ENCODE measurements around the gene AQR. TPM values are rescaled to one million over a fixed set of nuclear protein-coding genes. Genes with fewer than 3 reads are reported as not detected.

AQR gene
- total RNA-seq, 1 donor from 2014 or later, result 28.5 TPM

GRCh38 chr15:34850121-34850520 lies 119.4 kb downstream of the AQR start:
- Mint-ChIP-seq H3K27me3 (ENCODE audit: unreplicated experiment) (no peaks in the 10 kb centered on the region), H3K36me3 (ENCODE audit: unreplicated experiment) (peaks cover 12% of the 10 kb centered on the region), H3K4me1 (ENCODE audit: unreplicated experiment) (peaks cover 10% of the 10 kb centered on the region), H3K27ac (ENCODE audit: unreplicated experiment) (no peak overlapping the region), H3K9me3 (ENCODE audit: unreplicated experiment) (peaks cover 11% of the 10 kb centered on the region), H3K4me3 (ENCODE audit: unreplicated experiment) (no peak overlapping the region)
- no peak for TF ChIP-seq CTCF (IDR thresholded peaks at IDR 0.05)
- no peak for DNase-seq (ENCODE audit: extremely low spot score, unreplicated experiment)

- Mint-ChIP-seq H3K27ac (ENCODE audit: unreplicated experiment) (no peak overlapping the region), H3K4me1 (ENCODE audit: unreplicated experiment) (peaks cover 8% of the 10 kb centered on the region), H3K27me3 (ENCODE audit: unreplicated experiment) (no peaks in the 10 kb centered on the region), H3K4me3 (ENCODE audit: unreplicated experiment) (no peak overlapping the region), H3K36me3 (ENCODE audit: unreplicated experiment) (peaks cover 8% of the 10 kb centered on the region), H3K9me3 (ENCODE audit: unreplicated experiment) (peaks cover 11% of the 10 kb centered on the region)
- DNase-seq (ENCODE audit: extremely low spot score, unreplicated experiment), result no peak
- no peak for TF ChIP-seq CTCF (IDR thresholded peaks at IDR 0.05)
Observed at GRCh38 chr15:34849364-34849959, 120.1 kb downstream of the AQR start.

- Mint-ChIP-seq H3K36me3 (ENCODE audit: unreplicated experiment) (peaks cover 2% of the 10 kb centered on the region), H3K4me1 (ENCODE audit: unreplicated experiment) (peaks cover 3% of the 10 kb centered on the region), H3K27me3 (ENCODE audit: unreplicated experiment) (no peaks in the 10 kb centered on the region), H3K4me3 (ENCODE audit: unreplicated experiment) (no peak overlapping the region), H3K9me3 (ENCODE audit: unreplicated experiment) (peaks cover 9% of the 10 kb centered on the region), H3K27ac (ENCODE audit: unreplicated experiment) (no peak overlapping the region)
- no peak for DNase-seq (ENCODE audit: extremely low spot score, unreplicated experiment)
- TF ChIP-seq CTCF (IDR thresholded peaks at IDR 0.05), result no peak
Observed at GRCh38 chr15:34847598-34847997, 121.9 kb downstream of the AQR start.

GRCh38 chr15:34841262-34841725 lies 128.2 kb downstream of the AQR start:
- Mint-ChIP-seq H3K27ac (ENCODE audit: unreplicated experiment) (no peak overlapping the region), H3K36me3 (ENCODE audit: unreplicated experiment) (no peaks in the 10 kb centered on the region), H3K4me3 (ENCODE audit: unreplicated experiment) (no peak overlapping the region), H3K4me1 (ENCODE audit: unreplicated experiment) (no peaks in the 10 kb centered on the region), H3K27me3 (ENCODE audit: unreplicated experiment) (no peaks in the 10 kb centered on the region), H3K9me3 (ENCODE audit: unreplicated experiment) (no peaks in the 10 kb centered on the region)
- no peak for TF ChIP-seq CTCF (IDR thresholded peaks at IDR 0.05)
- DNase-seq (ENCODE audit: extremely low spot score, unreplicated experiment), result no peak

- peaks cover 22% of the 10 kb centered on the region for H3K9me3 Mint-ChIP-seq (ENCODE audit: unreplicated experiment)
- peaks cover 5% of the 10 kb centered on the region for H3K27me3 Mint-ChIP-seq (ENCODE audit: unreplicated experiment)
- no peaks in the 10 kb centered on the region for H3K4me1 Mint-ChIP-seq (ENCODE audit: unreplicated experiment)
- DNase-seq (ENCODE audit: extremely low spot score, unreplicated experiment), result no peak
- H3K4me3 Mint-ChIP-seq (ENCODE audit: unreplicated experiment), result no peak overlapping the region
- H3K36me3 Mint-ChIP-seq (ENCODE audit: unreplicated experiment), result no peaks in the 10 kb centered on the region
- H3K27ac Mint-ChIP-seq (ENCODE audit: unreplicated experiment), result no peak overlapping the region
- no peak for TF ChIP-seq CTCF (IDR thresholded peaks at IDR 0.05)
Observed at GRCh38 chr15:34838282-34838681, 131.3 kb downstream of the AQR start.

Data from osteocyte (in vitro differentiated cells).